Measurements from ENCODE around the gene SELENOV.

SELENOV gene

DNA sequence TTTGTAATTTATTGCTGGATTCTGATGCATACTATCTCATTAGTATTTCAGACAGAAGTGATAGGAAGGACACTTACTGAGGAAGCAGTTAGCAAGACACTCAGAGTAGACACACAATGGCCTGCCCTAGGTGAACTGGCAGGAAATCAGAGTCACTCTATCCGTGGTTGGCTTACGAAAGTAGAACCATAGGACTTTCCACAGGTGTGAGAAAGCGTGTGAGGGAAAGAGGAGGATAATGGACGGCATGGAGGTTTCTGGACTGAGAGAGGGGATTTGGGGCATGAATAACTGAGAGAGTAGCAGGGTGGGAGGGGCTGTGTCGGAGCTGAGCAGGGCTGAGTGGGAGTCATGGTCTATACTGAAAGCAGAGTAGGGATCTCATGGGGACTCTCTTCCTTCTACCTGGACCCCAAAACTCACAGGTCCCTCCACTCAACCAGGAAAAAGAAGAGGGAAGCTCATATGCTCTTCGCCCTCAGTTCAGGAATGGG, 43.7 kb downstream of the SELENOV start:
- H3K27ac ChIP-seq, result no peak overlapping the region
- ChIA-PET POLR2A (ENCODE audit: low non-redundant PET) (no interaction called here), CTCF (interaction anchor here (0.6 kb wide), 1 partner anchor 1036 kb away, joined by 3 read pairs; no protein-coding TSS in a partner anchor)
- DNase-seq (ENCODE audit: low spot score), result no peak
- TF ChIP-seq, protein P1, sequence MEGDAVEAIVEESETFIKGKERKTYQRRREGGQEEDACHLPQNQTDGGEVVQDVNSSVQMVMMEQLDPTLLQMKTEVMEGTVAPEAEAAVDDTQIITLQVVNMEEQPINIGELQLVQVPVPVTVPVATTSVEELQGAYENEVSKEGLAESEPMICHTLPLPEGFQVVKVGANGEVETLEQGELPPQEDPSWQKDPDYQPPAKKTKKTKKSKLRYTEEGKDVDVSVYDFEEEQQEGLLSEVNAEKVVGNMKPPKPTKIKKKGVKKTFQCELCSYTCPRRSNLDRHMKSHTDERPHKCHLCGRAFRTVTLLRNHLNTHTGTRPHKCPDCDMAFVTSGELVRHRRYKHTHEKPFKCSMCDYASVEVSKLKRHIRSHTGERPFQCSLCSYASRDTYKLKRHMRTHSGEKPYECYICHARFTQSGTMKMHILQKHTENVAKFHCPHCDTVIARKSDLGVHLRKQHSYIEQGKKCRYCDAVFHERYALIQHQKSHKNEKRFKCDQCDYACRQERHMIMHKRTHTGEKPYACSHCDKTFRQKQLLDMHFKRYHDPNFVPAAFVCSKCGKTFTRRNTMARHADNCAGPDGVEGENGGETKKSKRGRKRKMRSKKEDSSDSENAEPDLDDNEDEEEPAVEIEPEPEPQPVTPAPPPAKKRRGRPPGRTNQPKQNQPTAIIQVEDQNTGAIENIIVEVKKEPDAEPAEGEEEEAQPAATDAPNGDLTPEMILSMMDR (conservative IDR thresholded peaks at IDR 0.05; ENCODE audit: low read depth), result no peak

DNA sequence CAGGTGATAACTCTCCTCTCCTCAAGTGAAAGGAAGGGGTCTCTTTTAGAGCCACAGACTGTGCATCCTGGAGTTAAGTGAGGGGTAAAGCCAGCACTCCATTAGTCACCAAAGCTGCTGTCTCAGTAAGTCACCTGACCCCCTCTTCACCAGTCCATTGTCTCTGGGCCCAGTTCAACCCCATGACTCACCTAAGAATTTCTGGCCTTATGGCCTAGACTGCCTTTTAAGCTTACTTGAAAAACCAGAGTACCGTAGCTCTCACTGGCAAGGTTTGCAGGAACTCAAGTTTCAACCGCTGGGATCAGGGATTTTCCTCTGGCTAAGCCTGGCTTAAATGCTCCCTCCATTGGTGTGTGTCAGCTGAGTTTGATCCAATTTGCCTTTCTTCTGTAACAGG, 48.5 kb downstream of the SELENOV start:
- TF ChIP-seq, protein P1 (conservative IDR thresholded peaks at IDR 0.05; ENCODE audit: low read depth), result no peak
- ChIA-PET POLR2A (ENCODE audit: low non-redundant PET) (no interaction called here), CTCF (interaction anchor here (0.5 to 0.6 kb wide), 2 partner anchors 9 to 178 kb away, joined by 3 to 4 read pairs; no protein-coding TSS in a partner anchor)
- H3K27ac ChIP-seq, result no peak overlapping the region
- no peak for DNase-seq (ENCODE audit: low spot score)

DNA sequence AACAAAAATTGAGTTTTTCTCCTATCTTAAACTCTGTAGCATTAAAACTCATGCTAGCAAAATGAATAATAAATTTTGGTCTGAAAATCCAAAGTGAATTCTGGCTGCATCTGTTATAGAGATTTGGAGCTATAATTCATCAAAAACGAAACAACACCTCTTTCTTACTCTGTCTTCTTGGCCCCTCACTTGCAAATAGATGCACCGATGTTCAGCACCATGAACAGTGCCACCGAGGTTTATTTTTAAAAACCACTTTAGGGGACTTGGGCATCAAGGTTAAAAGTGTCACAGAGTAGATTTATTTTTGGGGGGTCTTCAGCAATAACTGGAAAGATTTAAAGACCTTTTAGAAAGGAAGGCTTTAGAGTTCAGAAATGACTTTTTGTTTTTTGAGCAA, 51.1 kb downstream of the SELENOV start:
- POLR2A ChIA-PET (ENCODE audit: low non-redundant PET), result no interaction called here
- CTCF ChIA-PET, result no interaction called here
- TF ChIP-seq, protein P1 (conservative IDR thresholded peaks at IDR 0.05; ENCODE audit: low read depth), result no peak
- DNase-seq (ENCODE audit: low spot score), result no peak
- H3K27ac ChIP-seq, result no peak overlapping the region

DNA sequence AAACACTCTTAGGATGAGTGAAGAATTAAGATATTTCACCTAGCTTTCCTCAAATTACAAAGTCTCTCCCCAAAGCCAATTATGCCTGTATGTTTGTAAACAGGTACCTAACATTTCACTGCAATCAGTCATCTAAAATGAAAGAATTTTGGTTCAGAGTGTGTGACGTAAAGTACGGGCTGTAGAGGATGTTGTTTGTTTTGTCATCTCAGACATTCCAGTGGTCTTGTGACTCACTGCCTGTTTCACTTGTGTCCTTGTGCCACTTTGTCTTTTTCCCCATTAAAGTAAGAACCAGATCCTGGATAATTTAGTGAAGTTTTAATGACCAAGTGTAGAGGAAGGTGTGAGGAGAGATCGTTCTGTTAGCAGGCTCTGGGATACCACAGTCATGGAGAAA, 53.7 kb downstream of the SELENOV start:
- no peak overlapping the region for H3K27ac ChIP-seq
- TF ChIP-seq, protein P1 (conservative IDR thresholded peaks at IDR 0.05; ENCODE audit: low read depth), result no peak
- ChIA-PET CTCF (no interaction called here), POLR2A (ENCODE audit: low non-redundant PET) (no interaction called here)
- no peak for DNase-seq (ENCODE audit: low spot score)

All from RWPE1 (cell line).